Measurements from ENCODE around the gene EDEM2.
"Not testable (repeated sequence)": the region's sequence is repeated elsewhere in the genome, so short reads cannot be mapped to it uniquely, and the experiment has no call there.

The EDEM2 gene

DNA sequence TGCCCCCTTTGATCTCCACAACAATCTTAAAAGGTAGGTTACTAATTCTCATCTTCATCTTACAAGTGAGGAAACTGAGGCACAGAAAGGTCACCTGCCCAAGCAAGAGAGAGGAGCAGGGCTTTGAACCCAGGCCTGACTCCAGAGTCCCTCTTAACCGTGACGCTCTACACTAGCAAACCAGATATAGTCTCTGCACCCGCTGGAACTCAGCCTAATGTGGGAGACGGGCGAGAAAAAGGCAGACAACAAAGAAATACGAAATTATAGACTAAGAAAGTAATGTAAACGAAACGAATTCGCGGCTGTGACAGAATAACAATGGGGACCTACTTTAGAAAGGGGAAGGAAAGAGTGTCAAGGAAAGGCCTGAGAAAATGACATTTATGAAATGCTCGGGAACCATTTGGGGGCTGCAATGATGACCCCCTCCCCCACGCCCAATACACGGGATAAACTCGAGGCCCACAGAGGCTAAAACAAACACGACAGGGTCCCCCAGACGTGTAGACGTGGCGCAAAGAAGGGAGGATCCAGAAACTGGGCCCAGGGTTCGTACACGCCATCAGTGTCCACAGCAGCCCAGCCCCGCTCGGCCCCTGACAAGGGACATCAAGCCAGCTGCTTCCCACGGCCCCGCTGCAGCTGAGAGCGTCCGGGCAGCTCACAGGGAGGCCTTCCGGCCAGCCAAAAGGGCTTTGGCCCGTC, 55.2 kb downstream of the EDEM2 start:
- H3K4me1 Mint-ChIP-seq (ENCODE audit: low read depth), result peaks cover 64% of the 10 kb centered on the region
- peak overlapping the region; percentile 93 for H3K27ac Mint-ChIP-seq
- peak overlapping the region; percentile 95 for H3K4me3 Mint-ChIP-seq
- H3K36me3 Mint-ChIP-seq (ENCODE audit: low read depth), result peaks cover 16% of the 10 kb centered on the region
- H3K9me3 Mint-ChIP-seq, result no peaks in the 10 kb centered on the region
- H3K27me3 Mint-ChIP-seq, result no peaks in the 10 kb centered on the region

DNA sequence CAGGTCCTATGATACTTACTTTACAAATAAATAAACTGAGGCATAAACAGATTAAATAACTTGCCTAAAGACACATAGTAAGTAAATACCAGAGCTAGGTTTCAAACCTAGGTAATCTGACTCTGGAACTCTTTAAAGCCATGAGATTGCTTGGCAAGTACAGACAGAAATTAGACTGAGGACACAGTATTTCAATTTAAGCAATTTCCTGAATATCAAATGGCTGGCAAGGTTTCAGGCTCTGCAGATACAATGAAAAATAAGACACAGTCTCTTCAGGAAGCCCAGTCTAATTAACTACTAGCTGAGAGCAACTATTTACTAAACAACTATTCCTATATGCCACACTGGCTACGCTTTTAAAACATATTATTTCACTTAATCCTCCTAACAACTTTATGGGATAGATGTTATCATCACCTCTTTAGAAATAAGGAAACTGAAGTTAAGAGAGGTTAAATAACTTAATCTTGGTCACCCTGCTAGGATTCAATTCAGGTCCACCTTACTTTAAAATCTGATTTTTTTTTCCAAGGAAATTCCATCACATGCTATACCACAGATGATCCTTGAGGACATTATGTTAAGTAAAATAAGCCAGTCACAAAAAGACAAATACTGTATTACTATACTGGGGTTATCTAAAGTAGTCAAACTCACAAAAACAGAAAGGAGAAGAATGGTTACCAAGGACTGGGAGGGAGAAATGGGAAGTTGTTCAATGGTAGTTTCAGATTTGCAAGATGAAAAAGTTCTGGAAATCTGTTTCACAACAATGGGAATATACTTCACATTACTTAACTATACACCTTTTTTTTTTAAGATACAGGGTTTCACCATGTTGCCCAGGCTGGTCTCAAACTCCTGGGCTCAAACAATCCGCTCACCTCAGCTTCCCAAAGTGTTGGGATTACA, 58.6 kb downstream of the EDEM2 start:
- Mint-ChIP-seq H3K27ac (peak overlapping the region; percentile 52), H3K27me3 (no peaks in the 10 kb centered on the region), H3K9me3 (no peaks in the 10 kb centered on the region), H3K4me3 (no peak overlapping the region), H3K36me3 (ENCODE audit: low read depth) (peaks cover 16% of the 10 kb centered on the region), H3K4me1 (ENCODE audit: low read depth) (peaks cover 60% of the 10 kb centered on the region)

DNA sequence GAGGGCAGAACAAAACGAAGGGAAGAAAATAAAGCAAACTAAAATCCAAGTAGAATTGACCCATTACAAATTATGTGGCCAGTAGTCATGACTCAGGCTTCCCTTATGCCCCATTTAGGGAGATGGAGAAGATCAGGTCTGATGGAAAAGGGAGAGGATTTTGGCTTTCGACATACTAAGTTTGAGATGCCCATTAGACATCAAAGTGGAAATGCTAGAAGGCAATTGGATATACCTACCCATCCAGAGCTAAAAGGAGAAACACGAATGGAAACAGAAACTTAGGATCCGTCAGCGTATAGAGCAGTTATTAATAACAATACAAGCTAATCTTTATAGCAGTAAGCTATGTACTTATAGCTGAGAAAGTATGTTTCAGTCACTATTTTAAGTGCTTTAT, 59.3 kb downstream of the EDEM2 start:
- H3K4me1 Mint-ChIP-seq (ENCODE audit: low read depth), result peaks cover 58% of the 10 kb centered on the region
- H3K36me3 Mint-ChIP-seq (ENCODE audit: low read depth), result peaks cover 16% of the 10 kb centered on the region
- H3K27ac Mint-ChIP-seq, result peak overlapping the region; percentile 26
- H3K9me3 Mint-ChIP-seq, result no peaks in the 10 kb centered on the region
- no peaks in the 10 kb centered on the region for H3K27me3 Mint-ChIP-seq
- no peak overlapping the region for H3K4me3 Mint-ChIP-seq

DNA sequence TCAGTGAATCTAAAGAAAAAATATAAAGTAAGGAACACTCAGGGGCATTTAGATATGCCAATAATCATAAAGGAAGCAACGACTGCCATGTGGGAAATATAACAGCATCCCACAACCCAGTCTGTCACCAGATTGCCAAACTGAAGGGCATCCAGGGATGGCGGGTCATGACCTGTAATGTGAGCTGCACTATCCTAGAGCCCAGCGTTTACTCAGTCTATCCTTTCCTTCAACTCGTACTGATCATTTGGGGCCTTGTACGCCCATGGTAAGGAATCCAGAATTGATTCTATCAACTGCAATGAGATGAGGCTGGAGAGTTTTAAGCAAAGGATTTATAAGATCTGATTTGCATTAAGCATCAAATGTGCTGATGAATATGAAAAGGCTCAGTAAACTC, 59.8 kb downstream of the EDEM2 start:
- Mint-ChIP-seq H3K9me3 (no peaks in the 10 kb centered on the region), H3K27me3 (no peaks in the 10 kb centered on the region), H3K27ac (no peak overlapping the region), H3K4me3 (no peak overlapping the region), H3K36me3 (ENCODE audit: low read depth) (peaks cover 16% of the 10 kb centered on the region), H3K4me1 (ENCODE audit: low read depth) (peaks cover 60% of the 10 kb centered on the region)

DNA sequence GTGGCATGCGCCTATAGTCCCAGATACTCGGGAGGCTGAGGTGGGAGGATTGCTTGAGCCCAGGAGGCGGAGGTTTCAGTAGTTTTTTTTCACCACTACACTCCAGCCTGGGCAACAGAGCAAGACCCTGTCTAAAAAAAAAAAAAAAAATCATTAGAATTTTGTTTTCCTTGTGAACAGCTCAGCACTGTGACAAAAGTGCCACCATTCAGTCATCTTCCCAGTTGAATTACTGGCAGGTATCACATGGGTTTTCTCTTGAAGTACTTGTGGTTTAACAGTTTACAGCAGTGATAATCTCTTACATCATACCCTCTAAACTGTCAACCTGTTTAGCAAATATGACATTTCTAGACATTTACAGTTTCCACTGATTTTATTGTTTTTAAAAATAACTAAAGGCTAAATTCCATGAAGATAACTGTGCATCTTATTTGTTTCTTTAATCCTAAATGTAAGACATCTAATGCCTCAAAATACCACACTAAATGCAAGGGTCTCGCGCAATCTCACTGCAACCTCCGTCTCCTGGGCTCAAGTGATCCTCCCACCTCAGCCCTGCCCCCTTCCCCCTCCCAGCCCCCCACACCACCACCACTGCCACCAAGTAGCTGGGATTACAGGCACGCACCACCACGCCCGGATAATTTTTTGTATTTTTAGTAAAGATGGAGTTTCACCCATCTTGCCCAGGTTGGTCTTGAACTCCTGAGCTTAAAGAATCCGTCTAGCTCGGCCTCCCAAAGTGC, 61.5 kb downstream of the EDEM2 start:
- Mint-ChIP-seq H3K4me1 (ENCODE audit: low read depth) (peaks cover 60% of the 10 kb centered on the region), H3K27me3 (no peaks in the 10 kb centered on the region), H3K9me3 (no peaks in the 10 kb centered on the region), H3K27ac (no peak overlapping the region), H3K4me3 (no peak overlapping the region), H3K36me3 (ENCODE audit: low read depth) (peaks cover 12% of the 10 kb centered on the region)

DNA sequence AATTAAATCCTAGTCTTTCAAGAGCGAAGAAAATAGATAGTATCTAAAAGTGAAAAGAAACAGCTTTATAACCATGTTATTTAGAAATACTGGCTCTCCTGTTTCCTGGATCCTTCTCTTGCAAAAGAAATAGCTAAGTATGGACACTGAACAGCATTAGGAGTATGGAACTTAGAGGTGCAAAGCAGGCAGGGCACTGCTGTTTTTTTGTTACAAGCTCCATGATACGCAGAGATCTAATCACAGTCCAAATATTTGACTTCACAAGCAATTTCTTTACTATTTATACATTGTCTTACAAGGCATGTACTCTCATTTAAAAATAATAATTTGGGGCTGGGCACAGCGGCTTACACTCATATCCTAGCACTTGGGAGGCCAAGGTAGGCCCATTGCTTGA, 62.1 kb downstream of the EDEM2 start:
- Mint-ChIP-seq H3K4me3 (no peak overlapping the region), H3K9me3 (no peaks in the 10 kb centered on the region), H3K27me3 (no peaks in the 10 kb centered on the region), H3K27ac (no peak overlapping the region), H3K4me1 (ENCODE audit: low read depth) (peaks cover 57% of the 10 kb centered on the region), H3K36me3 (ENCODE audit: low read depth) (peaks cover 12% of the 10 kb centered on the region)

DNA sequence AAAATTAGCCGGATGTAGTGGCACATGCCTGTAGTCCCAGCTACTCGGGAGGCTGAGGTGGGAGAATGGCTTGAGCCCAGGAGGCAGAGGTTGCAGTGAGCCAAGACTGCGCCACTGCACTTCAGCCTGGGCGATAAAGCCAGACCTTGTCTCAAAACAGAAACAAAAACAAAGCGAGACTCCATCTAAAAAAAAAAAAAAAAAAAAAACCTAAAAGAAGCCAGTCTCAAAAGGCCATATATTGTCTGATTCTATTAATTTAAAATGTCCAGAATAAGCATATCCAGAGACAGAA, 66.8 kb downstream of the EDEM2 start:
- H3K4me1 Mint-ChIP-seq (ENCODE audit: low read depth), result peaks cover 40% of the 10 kb centered on the region
- H3K27me3 Mint-ChIP-seq, H3K9me3 Mint-ChIP-seq, H3K4me3 Mint-ChIP-seq, H3K27ac Mint-ChIP-seq: not testable (repeated sequence)
- H3K36me3 Mint-ChIP-seq (ENCODE audit: low read depth), result peaks cover 25% of the 10 kb centered on the region

DNA sequence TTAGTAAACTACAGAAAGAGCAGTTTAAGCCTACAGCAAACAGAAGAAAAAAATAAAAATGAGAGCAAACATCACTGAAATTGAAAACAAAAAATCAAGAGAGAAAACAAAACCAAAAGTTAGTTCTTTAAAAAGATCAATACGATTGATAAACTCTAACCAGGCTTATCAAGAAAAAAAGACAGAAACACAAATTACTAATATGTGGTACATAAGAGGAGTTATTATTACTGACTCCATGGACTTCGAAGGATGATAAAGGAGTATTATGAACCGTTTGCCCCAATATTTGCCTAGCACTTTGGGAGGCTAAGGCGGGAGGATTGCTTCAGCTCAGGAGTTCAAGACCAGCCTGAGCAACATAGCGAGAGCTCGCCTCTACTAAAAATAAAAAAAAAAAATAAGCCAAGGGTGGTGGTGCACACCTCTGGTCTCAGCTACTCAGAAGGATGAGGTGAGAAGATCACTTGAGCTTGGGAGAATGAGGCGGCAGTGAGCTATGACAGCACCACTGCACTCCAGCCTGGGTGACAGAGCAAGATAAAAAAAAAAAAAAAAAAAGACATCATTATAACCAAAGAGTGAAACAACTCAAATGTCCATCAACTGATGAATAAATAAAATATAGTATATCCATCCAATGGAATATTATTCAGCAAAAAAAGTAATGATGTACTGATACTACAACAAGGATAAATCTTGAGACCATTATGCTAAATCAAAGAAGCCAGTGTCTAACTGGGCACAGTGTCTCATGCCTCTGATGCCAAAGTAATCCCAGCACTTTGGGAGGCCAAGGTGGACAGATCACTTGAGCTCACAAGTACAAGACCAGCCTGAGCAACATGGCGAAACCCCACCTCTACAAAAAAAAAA, 67.4 kb downstream of the EDEM2 start:
- peaks cover 30% of the 10 kb centered on the region for H3K36me3 Mint-ChIP-seq (ENCODE audit: low read depth)
- no peak overlapping the region for H3K27ac Mint-ChIP-seq
- H3K27me3 Mint-ChIP-seq, result no peaks in the 10 kb centered on the region
- no peaks in the 10 kb centered on the region for H3K9me3 Mint-ChIP-seq
- H3K4me3 Mint-ChIP-seq, result no peak overlapping the region
- H3K4me1 Mint-ChIP-seq (ENCODE audit: low read depth), result peaks cover 34% of the 10 kb centered on the region

DNA sequence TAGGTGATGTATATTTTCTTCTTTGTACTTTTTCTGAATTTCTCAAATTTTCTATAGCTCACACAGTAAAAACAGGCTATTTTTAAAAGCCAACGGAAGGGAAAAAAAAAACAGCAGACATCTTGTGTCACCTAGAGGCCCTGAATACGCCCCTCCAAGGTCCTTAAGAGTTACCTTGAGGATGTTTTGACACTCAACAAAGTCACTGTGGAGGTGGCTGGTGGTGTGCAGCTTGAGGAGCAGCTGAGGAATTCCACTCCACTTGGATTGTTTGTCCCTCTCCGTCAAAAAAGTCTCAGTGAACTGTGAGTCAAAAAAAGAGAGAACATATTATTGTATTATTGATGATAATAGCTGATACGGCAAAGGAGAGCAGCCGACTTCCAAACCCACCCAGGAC, 69.3 kb downstream of the EDEM2 start:
- no peaks in the 10 kb centered on the region for H3K27me3 Mint-ChIP-seq
- H3K36me3 Mint-ChIP-seq (ENCODE audit: low read depth), result peaks cover 47% of the 10 kb centered on the region
- no peak overlapping the region for H3K27ac Mint-ChIP-seq
- H3K4me3 Mint-ChIP-seq, result no peak overlapping the region
- no peaks in the 10 kb centered on the region for H3K9me3 Mint-ChIP-seq
- H3K4me1 Mint-ChIP-seq (ENCODE audit: low read depth), result peaks cover 27% of the 10 kb centered on the region

DNA sequence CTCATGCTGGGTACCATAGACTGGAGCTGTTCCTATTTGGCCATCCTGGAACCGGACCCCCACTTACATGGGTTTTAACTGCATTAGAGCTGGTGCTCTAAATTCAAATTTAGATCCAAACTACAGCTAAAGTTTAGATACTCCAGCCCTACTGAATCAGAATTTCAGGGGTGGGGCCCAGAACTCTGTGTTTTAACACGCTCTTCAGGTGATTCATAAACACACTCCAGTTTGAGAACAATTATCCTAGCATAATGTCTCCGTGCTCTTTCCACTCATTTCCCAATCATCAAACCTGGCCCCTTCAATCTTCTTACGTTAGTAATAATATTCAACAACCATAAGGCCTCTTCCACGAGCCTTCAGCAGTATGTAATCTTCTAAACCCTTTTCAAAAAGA, 69.8 kb downstream of the EDEM2 start:
- H3K27me3 Mint-ChIP-seq, result no peaks in the 10 kb centered on the region
- H3K4me1 Mint-ChIP-seq (ENCODE audit: low read depth), result peaks cover 24% of the 10 kb centered on the region
- no peaks in the 10 kb centered on the region for H3K9me3 Mint-ChIP-seq
- H3K27ac Mint-ChIP-seq, result no peak overlapping the region
- no peak overlapping the region for H3K4me3 Mint-ChIP-seq
- peaks cover 53% of the 10 kb centered on the region for H3K36me3 Mint-ChIP-seq (ENCODE audit: low read depth)

DNA sequence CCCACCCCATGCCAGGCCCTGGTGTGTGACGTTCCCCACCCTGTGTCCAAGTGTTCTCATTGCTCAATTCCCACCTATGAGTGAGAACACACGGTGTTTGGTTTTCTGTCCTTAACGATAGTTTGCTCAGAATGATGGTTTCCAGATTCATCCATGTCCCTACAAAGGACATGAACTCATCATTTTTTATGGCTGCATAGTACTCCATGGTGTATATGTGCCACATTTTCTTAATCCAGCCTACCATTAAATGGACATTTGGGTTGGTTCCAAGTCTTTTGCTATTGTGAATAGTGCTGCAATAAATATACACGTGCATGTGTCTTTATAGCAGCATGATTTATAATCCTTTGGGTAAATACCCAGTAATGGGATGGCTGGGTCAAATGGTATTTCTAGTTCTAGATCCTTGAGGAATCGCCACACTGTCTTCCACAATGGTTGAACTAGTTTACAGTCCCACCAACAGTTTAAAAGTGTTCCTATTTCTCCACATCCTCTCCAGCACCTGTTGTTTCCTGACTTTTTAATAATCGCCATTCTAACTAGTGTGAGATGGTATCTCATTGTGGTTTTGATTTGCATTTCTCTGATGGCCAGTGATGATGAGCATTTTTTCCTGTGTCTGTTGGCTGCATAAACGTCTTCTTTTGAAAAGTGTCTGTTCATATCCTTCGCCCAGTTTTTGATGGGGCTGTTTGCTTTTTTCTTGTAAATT, 75.5 kb downstream of the EDEM2 start:
- Mint-ChIP-seq H3K36me3 (ENCODE audit: low read depth) (peaks cover 73% of the 10 kb centered on the region), H3K4me1 (ENCODE audit: low read depth) (peaks cover 33% of the 10 kb centered on the region)
- H3K9me3 Mint-ChIP-seq, H3K4me3 Mint-ChIP-seq, H3K27ac Mint-ChIP-seq, H3K27me3 Mint-ChIP-seq: not testable (repeated sequence)

DNA sequence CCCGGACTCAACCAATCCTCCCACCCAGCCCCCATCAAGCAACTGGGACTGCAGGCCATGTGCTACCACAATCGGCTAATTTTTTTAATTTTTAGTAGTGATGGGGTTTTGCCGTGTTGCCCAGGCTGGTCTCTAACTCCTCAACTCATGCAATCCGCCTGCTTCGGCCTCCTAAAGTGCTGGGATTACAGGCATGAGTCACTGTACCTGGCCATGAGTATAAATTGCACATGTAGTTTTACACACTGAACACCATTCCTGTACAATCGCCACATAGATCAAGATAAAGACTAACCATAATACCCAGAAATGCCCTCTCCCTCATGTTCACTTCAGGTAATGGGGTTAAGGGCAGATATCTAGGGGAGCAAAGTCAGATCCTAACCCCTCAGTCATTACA, 80.9 kb downstream of the EDEM2 start:
- H3K9me3 Mint-ChIP-seq, result no peaks in the 10 kb centered on the region
- no peak overlapping the region for H3K4me3 Mint-ChIP-seq
- H3K36me3 Mint-ChIP-seq (ENCODE audit: low read depth), result peaks cover 55% of the 10 kb centered on the region
- H3K4me1 Mint-ChIP-seq (ENCODE audit: low read depth), result peaks cover 65% of the 10 kb centered on the region
- no peak overlapping the region for H3K27ac Mint-ChIP-seq
- H3K27me3 Mint-ChIP-seq, result no peaks in the 10 kb centered on the region
